Measurements from ENCODE around the gene PTPRG.

The PTPRG gene

DNA sequence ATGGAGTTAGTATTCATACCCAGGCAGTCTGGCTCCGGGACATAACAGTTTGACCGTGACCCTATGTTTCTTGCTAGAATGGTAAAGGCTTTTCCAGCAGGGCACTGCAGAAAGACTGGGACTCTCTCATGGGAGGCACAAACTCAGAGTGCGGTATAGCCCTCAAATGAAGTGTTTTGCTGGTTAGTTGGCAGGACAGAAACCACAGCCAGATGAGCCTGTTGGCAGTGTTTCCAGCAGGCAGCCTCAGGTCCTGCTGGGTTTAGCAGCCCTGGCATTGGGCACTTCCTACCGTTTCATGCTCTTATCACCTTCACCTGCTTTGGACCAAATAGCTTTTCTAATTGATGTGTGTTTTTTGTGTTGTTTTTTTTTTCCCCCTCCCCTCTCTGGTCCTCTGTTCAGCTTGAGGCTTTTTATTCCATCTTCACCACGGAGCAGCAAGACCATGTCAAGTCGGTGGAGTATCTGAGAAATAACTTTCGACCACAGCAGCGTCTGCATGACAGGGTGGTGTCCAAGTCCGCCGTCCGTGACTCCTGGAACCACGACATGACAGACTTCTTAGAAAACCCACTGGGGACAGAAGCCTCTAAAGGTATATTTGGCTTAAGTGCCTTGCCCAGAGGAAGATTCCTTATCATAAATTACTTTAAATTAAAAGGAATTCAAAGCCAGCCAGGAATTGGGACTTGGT is 606.3 kb downstream of the PTPRG start:
- in situ Hi-C loops (cut with MboI; ENCODE audit: low sequenced_read_pairs), result no loop called here

DNA sequence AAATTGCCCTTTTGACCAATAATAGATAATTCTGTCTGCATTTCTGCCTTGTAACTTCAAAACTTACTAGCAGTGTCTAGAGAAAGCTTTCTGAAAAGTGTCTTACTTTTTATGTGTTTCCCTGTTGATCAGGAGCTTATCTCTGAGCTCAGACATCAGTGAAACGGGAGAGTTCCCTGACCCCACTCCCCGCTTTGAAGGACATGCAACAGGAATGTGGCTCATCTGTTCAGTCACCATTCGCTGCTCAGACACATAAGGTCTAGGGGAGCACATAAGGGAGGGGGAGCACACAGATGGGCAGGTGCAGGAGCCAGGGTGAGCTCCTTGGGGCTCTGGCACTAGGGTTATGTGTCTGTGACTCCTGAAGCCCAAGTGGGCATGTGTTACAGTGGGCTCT is 607.0 kb downstream of the PTPRG start:
- in situ Hi-C loops (cut with MboI; ENCODE audit: low sequenced_read_pairs), result no loop called here

DNA sequence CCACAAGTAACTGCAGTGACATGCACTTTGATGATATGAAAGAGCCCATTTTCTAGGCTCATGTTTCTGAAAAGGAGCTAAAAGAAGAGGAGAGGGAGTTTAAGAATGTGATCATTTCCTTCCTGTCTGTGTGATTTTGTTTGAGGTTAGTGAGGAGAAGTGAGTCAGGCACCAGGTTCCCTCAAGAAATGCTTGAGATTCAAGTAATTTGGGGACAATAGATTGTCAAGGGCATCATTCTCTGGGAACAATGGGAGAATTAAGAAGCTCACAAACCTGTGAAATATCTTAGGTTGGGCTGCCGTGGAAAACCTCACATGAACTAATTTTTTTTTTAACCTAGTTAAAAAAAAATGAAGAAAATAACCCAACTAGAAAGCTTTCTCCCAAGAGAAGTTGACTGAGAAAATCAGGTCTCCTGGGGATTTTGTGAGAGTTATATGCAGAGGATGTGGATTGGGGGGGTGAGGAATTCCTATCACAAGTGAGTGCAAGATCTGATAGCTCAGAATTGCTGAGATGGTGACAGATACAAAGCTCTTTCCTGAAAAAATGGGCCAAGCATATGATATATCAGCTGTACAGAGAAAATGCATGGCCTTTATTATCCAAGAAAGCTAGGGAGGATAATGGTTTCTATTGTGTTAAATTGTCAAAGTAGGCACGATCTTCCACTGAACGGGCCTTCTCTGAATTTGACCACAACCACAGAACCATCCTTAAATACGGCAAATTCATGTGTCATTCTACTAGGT is 608.7 kb downstream of the PTPRG start:
- in situ Hi-C loops (cut with MboI; ENCODE audit: low sequenced_read_pairs), result no loop called here

DNA sequence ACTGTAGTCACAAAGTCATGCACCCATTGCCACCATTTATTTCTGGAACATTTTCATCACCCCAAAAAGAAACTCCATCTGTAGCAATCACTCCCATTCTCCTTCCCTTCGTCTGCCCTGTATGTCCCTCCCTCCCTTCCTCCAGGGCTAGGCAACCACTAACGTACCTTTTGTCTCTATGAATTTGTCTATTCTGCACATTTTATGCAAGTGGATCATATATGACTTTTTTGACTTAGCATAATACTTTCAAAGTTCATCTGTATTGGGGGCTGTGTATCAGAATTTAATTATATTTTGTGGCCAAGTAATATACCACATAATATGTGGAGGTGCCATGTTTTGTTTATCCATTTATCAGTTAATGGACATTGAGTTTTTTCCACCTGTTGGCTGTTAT is 610.4 kb downstream of the PTPRG start:
- in situ Hi-C loops (cut with MboI; ENCODE audit: low sequenced_read_pairs), result no loop called here

DNA sequence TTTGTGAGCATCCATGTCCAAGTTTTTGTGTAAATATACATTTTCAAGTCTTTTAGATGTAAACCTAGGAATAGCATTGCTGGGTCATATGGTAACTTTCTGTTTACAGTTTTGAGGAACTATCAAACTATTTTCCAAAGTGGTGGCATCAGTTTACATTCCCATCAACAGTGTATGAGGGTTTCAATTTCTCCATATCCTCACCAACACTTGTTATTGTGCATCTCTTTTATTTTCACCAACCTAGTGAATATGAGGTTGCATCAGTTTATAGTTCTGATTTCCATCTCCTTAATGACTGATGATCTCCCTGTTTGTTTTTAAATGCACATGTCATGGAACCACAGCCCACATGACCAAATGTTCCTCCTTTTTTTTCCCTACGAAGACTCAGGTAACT is 610.8 kb downstream of the PTPRG start:
- in situ Hi-C loops (cut with MboI; ENCODE audit: low sequenced_read_pairs), result no loop called here

DNA sequence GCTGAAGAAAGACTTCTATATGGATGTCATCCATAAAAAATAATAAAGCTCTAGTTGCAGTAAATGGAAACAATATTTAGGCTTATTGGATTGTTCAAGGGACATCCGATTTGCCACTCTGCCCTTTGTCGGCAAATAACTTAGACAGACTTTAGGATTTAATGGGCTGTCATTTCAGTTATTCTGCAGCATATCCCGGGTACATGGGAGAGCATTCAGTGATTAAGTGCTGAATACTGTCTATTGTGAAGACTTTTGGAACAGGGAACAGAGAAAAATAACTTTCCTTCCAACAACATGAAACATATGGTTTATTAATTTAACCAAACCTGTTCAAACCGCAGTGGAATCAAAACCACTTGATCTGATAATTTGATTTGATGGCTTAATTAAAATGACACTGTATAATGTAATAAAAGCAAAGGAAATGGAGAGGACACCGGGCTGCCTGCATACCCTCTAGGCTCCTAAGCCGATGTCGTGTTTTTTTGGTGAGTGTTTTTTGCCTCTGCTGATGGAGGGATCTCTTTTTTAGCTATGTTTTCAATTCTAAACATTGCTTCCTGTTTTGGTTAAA is 612.7 kb downstream of the PTPRG start:
- in situ Hi-C loops (cut with MboI; ENCODE audit: low sequenced_read_pairs), result no loop called here

DNA sequence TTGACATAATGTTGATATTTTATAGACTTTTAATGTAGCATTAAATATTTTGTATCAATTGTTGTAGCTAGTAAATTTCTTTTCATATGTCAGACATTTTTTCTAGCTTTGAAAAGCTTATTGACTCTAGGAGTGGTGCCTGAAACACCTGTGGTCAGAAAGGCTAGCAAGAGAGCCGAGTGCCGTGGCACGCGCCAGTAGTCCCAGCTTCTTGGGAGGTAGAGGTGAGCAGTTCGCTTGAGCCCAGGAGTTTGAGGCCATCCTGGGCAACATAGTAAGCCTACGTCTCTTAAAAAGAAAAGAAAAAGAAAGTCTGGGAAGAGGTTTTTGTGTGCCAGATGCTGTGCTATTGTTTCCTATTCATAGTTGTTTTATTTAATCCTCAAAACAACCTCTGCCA is 613.8 kb downstream of the PTPRG start:
- in situ Hi-C loops (cut with MboI; ENCODE audit: low sequenced_read_pairs), result no loop called here

DNA sequence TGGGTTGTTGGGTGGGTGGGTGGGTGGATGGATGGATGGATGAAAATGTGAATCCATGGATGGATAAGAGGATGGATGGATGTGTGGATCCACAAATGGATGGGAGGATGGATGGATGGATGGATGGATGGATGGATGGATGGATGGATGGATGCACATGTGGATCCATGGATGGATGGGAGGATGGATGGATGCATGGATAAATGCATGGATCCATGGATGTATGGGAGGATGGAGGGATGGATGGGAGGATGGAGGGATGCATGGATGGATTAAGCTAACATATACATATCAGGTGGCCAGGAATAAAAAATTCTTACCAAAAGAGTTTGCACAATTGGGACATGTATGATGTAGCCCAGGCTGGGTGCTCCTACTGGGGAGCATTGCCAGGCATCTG is 616.7 kb downstream of the PTPRG start:
- in situ Hi-C loops (cut with MboI; ENCODE audit: low sequenced_read_pairs), result no loop called here

DNA sequence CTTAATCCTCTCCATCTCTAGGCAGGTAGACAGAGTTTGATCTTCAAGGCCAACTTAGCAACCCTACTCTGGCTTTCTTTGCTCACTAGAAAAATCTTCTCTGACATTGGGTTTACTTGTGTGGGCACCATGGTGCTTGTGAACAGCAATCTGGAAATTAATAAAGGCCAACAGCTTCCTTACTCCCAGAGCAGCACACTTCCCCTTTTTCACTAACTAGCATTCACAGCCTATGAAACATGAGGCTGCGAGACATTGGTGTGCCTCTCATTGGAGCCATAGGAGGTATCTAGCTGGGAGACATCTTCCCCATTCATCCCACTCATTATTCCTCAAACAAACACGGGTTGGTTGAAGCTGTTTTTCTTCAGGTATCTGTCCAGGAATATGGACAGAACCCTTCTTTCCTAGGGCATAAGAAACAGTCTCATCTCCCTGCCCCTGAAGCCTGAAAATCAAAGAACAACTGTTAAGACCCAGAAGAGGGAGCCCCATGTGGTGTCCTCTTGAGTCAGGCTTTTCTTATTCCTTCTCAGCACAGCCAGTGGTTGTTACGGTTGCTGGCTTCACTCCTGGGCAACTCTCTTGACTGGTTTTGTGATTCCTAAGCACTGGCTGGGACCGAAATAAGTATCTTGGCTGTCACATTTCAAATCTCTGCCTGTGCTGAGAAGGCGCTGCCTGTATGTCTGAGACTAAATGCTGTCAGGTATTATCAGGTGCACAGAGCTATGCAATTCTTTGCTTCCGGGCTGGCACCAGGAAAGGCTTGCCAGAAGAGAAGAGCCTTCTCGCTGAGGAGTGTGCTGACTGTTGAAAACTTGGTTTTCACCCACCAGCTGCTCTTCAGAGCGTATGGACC is 617.6 kb downstream of the PTPRG start:
- in situ Hi-C loops (cut with MboI; ENCODE audit: low sequenced_read_pairs), result no loop called here

DNA sequence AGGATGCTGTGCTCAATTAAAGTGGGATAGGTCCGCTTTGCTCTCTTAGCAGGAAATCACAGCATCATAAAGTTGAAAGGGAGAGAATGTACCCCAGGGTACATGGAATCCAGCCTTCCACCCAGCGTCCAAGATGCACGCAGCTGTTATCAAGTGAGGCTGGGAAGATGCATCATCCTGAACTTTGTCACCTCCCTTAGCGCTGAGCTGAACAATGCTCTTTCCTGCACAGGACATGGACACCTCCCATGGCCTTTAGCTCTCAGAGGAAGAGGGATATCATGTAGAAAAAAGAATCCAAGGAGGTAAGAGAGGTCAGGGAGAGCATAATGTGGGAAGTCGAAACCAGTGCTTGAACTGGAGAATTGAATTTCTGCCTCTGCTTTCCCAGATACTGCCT is 619.1 kb downstream of the PTPRG start:
- in situ Hi-C loops (cut with MboI; ENCODE audit: low sequenced_read_pairs), result no loop called here

DNA sequence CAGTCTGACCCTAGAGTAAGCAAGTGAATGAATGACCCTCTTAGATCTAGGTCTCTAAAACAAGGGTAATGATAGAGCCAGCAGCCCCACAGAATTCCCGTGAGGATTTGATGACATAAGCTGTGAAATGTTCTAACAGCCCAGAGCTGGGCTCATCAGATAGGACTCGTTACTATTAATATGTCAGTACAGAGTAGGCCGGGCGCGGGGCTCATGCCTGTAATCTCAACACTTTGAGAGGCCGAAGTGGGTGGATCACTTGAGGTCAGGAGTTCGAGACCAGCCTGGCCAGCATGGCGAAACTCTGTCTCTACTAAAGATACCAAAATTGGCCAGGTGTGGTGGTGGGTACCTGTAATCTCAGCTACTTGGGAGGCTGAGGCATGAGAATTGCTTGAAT is 621.7 kb downstream of the PTPRG start:
- in situ Hi-C loops (cut with MboI; ENCODE audit: low sequenced_read_pairs), result no loop called here

DNA sequence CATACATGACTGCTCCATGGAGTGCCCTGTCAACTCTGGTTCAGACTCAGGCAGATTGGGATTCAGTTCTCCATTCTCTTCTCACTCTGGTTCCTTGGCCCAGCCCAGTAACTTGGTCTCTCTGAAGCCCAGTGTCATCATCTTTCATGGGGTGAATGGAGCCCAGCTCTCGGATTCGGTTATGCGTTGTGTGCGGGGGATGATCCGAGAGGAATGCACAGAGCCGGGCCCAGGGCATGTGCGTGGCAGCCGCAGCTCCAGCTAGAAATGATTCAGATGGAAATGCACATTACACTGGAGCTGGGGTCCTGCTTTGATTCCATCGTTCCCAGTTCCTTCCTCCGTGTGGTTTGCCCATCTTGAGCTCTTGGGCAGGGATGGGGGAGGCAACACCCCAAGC is 622.6 kb downstream of the PTPRG start:
- in situ Hi-C loops (cut with MboI; ENCODE audit: low sequenced_read_pairs), result no loop called here

DNA sequence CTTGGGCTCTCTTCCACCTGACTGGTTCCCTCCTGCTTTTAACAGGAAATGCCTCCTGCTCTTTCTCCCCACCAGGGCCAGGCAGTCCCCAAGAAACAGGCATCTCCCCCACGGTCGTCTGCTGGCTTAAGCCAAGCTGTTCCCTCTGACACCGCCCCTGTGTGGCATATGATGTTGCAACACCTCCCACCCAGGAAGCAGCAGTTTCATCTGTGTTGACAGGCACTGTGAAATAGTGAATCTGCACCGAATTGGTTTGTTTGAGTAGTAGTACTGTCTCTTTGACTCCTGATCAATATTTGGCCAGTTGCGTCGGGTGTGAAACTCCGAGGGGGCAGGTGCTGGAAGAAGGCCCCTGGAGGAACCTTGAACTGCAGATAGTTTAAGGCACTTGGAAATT is 623.2 kb downstream of the PTPRG start:
- in situ Hi-C loops (cut with MboI; ENCODE audit: low sequenced_read_pairs), result no loop called here

DNA sequence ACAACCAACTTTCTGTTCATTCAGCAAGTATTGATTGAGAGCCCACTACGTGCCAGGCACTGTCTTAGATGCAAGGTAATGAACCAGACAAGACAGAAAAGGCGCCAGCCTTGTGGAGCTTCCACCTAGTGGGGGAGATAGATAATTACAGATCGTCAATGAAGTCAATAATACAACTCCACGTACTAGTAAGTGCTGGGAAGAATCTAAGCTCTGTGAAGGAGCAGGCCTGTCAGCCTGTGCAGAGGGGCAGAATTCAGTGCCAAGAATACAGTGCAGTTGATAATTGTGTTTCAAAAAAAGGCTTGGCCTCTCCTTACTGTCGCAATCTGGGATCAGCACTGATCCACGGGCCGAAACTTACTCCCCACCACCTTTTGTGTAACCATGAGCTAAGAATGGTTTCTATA is 625.7 kb downstream of the PTPRG start:
- in situ Hi-C loops (cut with MboI; ENCODE audit: low sequenced_read_pairs), result no loop called here

DNA sequence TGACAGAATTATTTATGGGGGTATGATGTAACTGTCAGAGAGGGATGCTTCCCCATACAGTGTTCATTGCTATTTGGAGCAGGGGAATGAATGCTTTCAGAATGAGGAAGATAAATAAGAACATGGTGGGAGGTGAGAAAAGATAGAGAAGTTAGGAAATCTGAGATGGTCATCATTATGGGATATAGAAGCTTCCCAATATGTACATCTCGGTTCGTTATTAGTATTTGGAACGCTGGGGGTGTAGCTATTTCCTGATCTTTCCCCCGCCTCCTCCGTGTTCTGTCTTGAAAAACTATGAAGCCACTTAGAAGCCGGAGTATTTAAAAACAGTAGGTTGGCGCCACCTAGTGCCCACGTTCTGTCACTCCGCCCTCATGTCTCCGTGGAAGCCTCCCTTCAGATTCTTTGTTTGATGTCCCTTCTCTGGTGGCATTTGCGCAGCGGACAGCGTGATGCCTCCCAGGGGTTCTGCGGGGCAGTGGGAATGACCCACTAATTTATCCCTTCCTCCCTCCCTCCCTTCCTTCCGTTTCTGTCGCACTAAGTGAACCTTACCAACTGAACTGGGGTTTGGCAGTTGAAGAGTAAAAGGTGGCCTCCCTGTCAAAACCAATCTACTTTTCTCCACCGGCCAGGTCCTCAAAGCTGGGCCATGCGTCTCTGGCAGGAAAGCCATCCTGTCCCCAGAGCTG is 627.5 kb downstream of the PTPRG start:
- in situ Hi-C loops (cut with MboI; ENCODE audit: low sequenced_read_pairs), result no loop called here

DNA sequence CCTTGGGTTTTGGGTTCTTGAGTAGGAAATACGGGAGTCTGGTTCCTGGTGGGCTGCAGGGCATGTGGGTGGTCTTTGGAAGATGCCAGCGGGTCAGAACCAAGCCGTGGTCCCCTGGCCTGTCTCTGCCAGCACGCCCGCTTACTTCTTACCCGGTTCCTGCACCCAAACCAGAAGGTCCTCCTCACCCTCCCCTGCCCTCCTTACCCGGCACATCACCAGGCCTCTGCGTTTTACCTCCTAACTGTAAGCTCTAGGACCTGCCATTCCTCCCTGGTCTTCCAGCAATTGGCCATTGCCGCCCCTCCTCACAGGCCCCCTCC is 628.0 kb downstream of the PTPRG start:
- in situ Hi-C loops (cut with MboI; ENCODE audit: low sequenced_read_pairs), result no loop called here

DNA sequence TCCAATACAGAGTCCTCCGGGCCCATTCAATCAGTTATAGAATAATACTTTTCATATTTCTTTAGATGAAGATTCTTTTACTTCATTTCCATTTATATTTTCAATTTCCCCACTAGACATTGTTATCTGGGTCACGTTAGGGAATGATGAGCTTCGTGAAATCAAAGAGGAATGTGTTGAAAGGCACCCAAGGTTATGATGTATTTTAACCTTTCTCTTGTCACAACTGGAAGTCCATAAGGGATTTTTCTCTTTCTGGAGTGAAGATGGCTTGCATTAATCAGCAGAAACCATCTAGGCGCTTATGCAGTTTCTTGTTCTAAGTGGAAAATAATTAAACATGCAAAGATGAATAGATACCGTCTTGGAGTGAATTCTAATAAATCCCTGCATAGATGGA is 631.5 kb downstream of the PTPRG start:
- in situ Hi-C loops (cut with MboI; ENCODE audit: low sequenced_read_pairs), result no loop called here

DNA sequence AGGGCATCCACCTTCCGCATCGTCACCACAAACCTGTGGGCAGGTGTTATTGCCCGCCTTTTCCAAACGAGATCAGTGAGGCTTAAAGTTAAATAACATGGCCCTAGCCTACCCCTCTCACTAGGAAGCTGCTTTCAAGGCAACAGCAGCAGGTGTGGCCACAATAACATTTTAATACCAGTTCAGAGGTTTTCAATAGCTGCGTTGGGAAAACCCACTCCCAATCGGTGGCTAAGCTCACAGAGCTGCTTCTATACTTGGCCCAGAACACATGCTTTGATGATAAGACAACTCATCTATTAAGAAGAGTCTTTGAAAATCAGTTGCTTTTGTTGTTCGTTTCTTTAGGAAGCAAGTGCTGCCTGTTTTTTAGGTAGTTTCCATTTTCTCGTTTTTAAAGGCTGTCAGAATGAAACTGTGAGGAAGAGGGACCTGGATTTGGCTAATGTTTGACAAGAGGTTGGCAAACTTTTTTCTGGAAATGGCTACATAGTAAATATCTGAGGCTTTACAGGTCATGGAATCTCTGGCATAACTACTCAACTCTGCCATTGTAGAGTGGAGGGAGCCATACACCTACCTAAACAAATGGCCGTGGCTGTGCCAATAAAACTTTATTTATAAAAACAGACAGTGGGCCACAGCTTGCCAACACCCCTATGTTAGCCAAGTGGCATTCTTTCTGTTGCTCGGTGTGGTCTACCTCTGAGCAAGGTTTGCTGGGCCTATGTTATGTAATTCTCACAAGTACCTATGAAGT is 632.4 kb downstream of the PTPRG start:
- in situ Hi-C loops (cut with MboI; ENCODE audit: low sequenced_read_pairs), result no loop called here

DNA sequence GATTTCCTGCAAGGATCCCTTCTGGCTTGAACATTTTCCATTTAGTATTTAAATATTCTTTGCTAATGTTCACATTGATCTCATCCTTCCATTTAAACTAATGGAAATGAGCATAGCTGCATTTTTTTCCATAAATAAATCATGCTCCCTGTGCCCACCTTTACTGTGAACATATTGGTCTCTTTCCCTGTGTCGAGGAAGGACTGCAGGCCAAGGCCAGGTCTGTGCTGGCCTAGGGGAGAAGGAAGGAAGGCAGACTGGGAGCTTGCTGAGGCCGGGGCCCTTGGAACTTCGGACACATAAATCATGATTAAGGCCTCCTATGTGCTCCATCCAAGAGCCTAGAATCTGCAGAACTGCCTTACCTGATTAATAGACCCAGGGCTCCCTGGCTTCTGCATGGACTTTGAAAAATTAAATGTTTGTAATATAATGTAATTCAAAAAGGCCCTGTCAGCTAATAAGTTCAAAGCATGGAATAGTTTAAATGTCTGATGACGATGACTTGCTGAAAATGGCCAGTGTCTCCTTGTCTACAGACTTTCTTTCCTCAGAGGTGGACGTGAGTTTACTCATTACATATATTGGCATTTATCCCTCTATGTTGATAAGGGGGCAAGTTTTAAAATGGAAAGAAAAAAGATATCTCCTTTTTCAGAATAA is 636.1 kb downstream of the PTPRG start:
- in situ Hi-C loops (cut with MboI; ENCODE audit: low sequenced_read_pairs), result no loop called here

DNA sequence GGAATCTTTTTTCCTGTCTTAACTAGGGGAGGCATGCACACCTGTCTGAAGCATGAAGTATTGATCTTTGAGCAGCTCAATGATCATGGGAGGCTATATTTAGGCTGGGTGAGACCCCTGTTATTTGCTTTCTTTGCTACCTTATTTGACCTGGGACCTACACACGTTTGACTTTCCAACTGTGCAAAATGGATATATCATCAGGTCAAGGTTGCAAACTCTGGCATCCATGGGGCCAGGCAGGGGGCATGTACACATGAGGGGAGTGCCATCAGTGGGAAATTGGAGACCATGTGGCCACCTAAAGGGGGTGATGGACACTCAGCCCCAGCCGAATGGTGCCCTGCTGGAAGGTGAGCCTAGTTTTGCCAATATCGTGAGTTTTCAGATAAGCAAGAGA is 637.8 kb downstream of the PTPRG start:
- in situ Hi-C loops (cut with MboI; ENCODE audit: low sequenced_read_pairs), result no loop called here
